Measurements from ENCODE around the gene RMI2. TPM values are rescaled to one million over a fixed set of nuclear protein-coding genes. Genes with fewer than 3 reads are reported as not detected.

The RMI2 gene
- total and polyA plus RNA-seq, 8 donors = 0.35 to 3.2 (median 1.2) TPM

GRCh38 chr16:11306997-11307638 is 38.1 kb upstream of the RMI2 start:
- Histone ChIP-seq H3K27me3 (no peaks in the 10 kb centered on the region), H3K27ac (no peak overlapping the region), H3K4me3 (no peak overlapping the region), H3K9me3 (no peaks in the 10 kb centered on the region), H3K4me1 (peaks cover 0 to 2% (median 0%) of the 10 kb centered on the region in 3 donors), H3K36me3 (no peaks in the 10 kb centered on the region)
- intact Hi-C loops (cut with DNase I) = no loop called here
- WGBS, 2 donors = 80 to 83% methylated on average over 7 of the region's 7 CpGs
- TF ChIP-seq CTCF (IDR thresholded peaks at IDR 0.05) = no peak
- DNase-seq (no peak), ATAC-seq (no peak), FAIRE-seq (no peak)

- FAIRE-seq (no peak), DNase-seq (peak in 1 of 6 donors; percentile 48), ATAC-seq (no peak)
- Histone ChIP-seq H3K36me3 (no peaks in the 10 kb centered on the region), H3K27me3 (no peaks in the 10 kb centered on the region), H3K4me3 (no peak overlapping the region), H3K27ac (no peak overlapping the region), H3K9me3 (no peaks in the 10 kb centered on the region), H3K4me1 (peaks cover 0 to 8% (median under 1%) of the 10 kb centered on the region in 3 donors)
- TF ChIP-seq CTCF (IDR thresholded peaks at IDR 0.05) = no peak
- 88 to 94% methylated on average over 20 to 21 of the region's 21 CpGs for WGBS, 2 donors
- intact Hi-C loops (cut with DNase I) = no loop called here
These were observed 37.4 kb upstream of the RMI2 start for GRCh38 chr16:11307639-11308492.

- no peaks in the 10 kb centered on the region for H3K9me3 ChIP-seq
- no peaks in the 10 kb centered on the region for H3K36me3 ChIP-seq
- no peak overlapping the region for H3K27ac ChIP-seq
- DNase-seq (peak in 1 of 6 donors; percentile 42), FAIRE-seq (no peak), ATAC-seq (no peak)
- no peak for TF ChIP-seq CTCF (IDR thresholded peaks at IDR 0.05)
- WGBS, 2 donors = 74 to 76% methylated on average over 15 of the region's 15 CpGs
- intact Hi-C loops (cut with DNase I) = no loop called here
- no peaks in the 10 kb centered on the region for H3K27me3 ChIP-seq
- H3K4me3 ChIP-seq = no peak overlapping the region
- peaks cover 0 to 14% (median 6%) of the 10 kb centered on the region in 3 donors for H3K4me1 ChIP-seq
These were observed 36.6 kb upstream of the RMI2 start for GRCh38 chr16:11308493-11309283.

GRCh38 chr16:11309895-11310633 is 35.2 kb upstream of the RMI2 start:
- peak in 1 of 6 donors; percentile 2 for DNase-seq
- no peak for FAIRE-seq
- H3K27me3 ChIP-seq = no peaks in the 10 kb centered on the region
- no peak overlapping the region for H3K4me3 ChIP-seq
- H3K36me3 ChIP-seq = no peaks in the 10 kb centered on the region
- no peak overlapping the region for H3K27ac ChIP-seq
- H3K9me3 ChIP-seq = no peaks in the 10 kb centered on the region
- ATAC-seq = no peak
- intact Hi-C loops (cut with DNase I) = no loop called here
- H3K4me1 ChIP-seq = peaks cover 0 to 14% (median 6%) of the 10 kb centered on the region in 3 donors
- WGBS, 2 donors = 58 to 61% methylated on average over 9 of the region's 9 CpGs
- no peak for TF ChIP-seq CTCF (IDR thresholded peaks at IDR 0.05)
